Prostate gland (tissue), 2 donors: ENCODE data around the gene HTR7. TPM values are rescaled to one million over a fixed set of nuclear protein-coding genes. Genes with fewer than 3 reads are reported as not detected.

Experiments
- DNase-seq: peaks from one replicate; pipeline ENCODE4 v3.0.0-alpha.2; 2019; ENCODE audit warnings: low spot score
- H3K27ac ChIP-seq, 2 donors: fragments of 200-600 bp; sonication (generic); 2 replicates each; pipeline ENCODE4 v1.5.1; 2017 to 2019
- H3K27me3 ChIP-seq: fragments of 200-600 bp; sonication (generic); replicated peaks from 2 replicates; pipeline ENCODE4 v1.5.1; 2019; ENCODE audit not compliant: insufficient read depth
- H3K36me3 ChIP-seq, 2 donors: fragments of 200-600 bp; sonication (generic); 1 replicate in 1 of 2; 2 replicates in 1 of 2; pipeline versions ENCODE4 v1.5.1 to v1.8.1; 2017 to 2019
- H3K4me1 ChIP-seq: fragments of 200-600 bp; sonication (generic); replicated peaks from 2 replicates; pipeline ENCODE4 v1.5.1; 2019
- H3K4me3 ChIP-seq, 2 donors: fragments of 200-600 bp; sonication (generic); 2 replicates each; pipeline ENCODE4 v1.5.1; 2017 to 2019
- H3K9me3 ChIP-seq: fragments of 200-600 bp; sonication (generic); 2 replicates; pipeline ENCODE4 v1.5.1; 2017
- POLR2A ChIP-seq: fragments of 450-650 bp; IDR thresholded peaks from one replicate; pipeline ENCODE4 v1.6.1; 2016; ENCODE audit warnings: antibody characterized with exemption, mild to moderate bottlenecking
- POLR2AphosphoS5 ChIP-seq: sonication (generic); formaldehyde crosslinking; IDR thresholded peaks from one replicate; pipeline ENCODE4 v1.6.1; 2017; ENCODE audit warnings: antibody characterized with exemption
- WGBS: methylation state at CpG from one replicate; pipeline ENCODE4 v1.1.5; 2018; 5-methylcytosine and 5-hydroxymethylcytosine counted together
- intact Hi-C: fragments of 100-400 bp; cut with DNase I; formaldehyde crosslinking; loops from one replicate; pipeline ENCODE4 v1.14.2; 2022
- total RNA-seq, 2 donors: library from RNA; depleted of rRNA; stranded (reverse); fragments of >200 nt; gene quantifications; one replicate each; pipeline ENCODE4 v1.1.0, GENCODE V29; 2016
- TF ChIP-seq, protein P1 (sequence below), 4 experiments: fragments of 200-600 bp in 2 of 4; fragments of 450-650 bp in 2 of 4; sonication (generic) in 2 of 4; IDR thresholded peaks; 1 replicate in 3 of 4; 2 replicates in 1 of 4; pipeline ENCODE4 v1.5.1; 2016 to 2019; ENCODE audit warnings: antibody characterized with exemption in 4 of 4, mild to moderate bottlenecking in 2 of 4, moderate library complexity in 2 of 4

The HTR7 gene
- total RNA-seq, 2 donors from 2014 or later, result 0.77 to 3.5 TPM

DNA sequence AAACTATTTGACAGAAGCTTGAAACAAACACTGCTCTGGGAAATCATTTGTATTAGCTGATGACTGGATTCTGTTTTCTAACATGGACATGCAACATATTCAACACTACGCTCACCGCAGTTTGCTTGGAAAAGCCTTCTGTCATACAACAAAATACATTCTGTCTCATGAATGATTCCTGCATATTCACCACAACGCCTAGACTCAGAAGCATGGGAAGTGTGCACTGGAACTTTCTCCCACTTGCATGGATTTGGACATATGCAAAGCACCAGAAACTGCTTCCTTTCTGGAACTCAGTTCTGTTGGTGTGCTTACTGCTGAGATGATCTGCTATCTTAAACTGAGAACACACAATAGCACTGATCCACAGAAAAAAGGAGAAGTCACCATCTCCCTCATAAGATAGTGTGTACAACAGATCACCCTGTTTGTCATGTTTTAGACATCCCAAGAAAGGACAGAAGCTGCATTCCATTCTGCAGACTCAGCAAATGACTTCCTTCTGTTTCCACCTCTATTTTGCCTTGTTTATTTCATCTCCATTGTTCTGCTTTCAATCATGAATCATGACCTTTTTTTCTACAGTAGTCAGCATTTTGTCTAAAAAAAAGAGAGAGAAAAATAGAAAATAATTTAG lies 115.8 kb downstream of the HTR7 start:
- TF ChIP-seq POLR2A, result no peak
- TF ChIP-seq, protein P1, sequence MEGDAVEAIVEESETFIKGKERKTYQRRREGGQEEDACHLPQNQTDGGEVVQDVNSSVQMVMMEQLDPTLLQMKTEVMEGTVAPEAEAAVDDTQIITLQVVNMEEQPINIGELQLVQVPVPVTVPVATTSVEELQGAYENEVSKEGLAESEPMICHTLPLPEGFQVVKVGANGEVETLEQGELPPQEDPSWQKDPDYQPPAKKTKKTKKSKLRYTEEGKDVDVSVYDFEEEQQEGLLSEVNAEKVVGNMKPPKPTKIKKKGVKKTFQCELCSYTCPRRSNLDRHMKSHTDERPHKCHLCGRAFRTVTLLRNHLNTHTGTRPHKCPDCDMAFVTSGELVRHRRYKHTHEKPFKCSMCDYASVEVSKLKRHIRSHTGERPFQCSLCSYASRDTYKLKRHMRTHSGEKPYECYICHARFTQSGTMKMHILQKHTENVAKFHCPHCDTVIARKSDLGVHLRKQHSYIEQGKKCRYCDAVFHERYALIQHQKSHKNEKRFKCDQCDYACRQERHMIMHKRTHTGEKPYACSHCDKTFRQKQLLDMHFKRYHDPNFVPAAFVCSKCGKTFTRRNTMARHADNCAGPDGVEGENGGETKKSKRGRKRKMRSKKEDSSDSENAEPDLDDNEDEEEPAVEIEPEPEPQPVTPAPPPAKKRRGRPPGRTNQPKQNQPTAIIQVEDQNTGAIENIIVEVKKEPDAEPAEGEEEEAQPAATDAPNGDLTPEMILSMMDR (IDR thresholded peaks at IDR 0.05), result no peak
- TF ChIP-seq POLR2AphosphoS5, result no peak
- 92% methylated on average over 3 of the region's 3 CpGs for WGBS
- Histone ChIP-seq H3K27ac (no peak overlapping the region), H3K27me3 (no peaks in the 10 kb centered on the region), H3K4me3 (no peak overlapping the region), H3K4me1 (no peaks in the 10 kb centered on the region), H3K9me3 (no peaks in the 10 kb centered on the region), H3K36me3 (no peaks in the 10 kb centered on the region)
- no peak for DNase-seq
- intact Hi-C loops, result no loop called here

DNA sequence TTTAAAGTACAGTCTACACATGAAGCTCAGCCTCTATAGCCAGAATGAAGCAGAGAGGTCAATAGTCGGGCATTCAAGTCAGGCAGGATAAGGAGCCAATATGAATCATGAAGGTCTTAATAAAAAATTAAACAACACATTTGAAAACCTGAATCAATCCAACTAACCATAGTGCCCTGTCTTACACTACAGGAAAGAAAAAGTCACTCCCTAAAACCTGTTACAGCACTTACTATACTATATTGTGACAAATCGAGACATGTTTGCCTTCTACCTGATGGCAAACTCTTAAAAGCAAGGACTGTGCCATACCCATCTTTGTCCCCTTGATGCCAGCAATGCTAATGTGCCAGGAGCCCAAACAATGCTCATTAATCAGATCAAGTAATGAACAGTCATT lies 117.6 kb downstream of the HTR7 start:
- H3K4me3 ChIP-seq, result no peak overlapping the region
- no peaks in the 10 kb centered on the region for H3K9me3 ChIP-seq
- no peak for DNase-seq
- no peak overlapping the region for H3K27ac ChIP-seq
- WGBS, result 53% methylated on average over 2 of the region's 2 CpGs
- H3K36me3 ChIP-seq, result no peaks in the 10 kb centered on the region
- TF ChIP-seq, protein P1 (IDR thresholded peaks at IDR 0.05), result no peak
- TF ChIP-seq POLR2AphosphoS5, result no peak
- no peak for TF ChIP-seq POLR2A
- intact Hi-C loops, result no loop called here
- no peaks in the 10 kb centered on the region for H3K27me3 ChIP-seq
- no peaks in the 10 kb centered on the region for H3K4me1 ChIP-seq

DNA sequence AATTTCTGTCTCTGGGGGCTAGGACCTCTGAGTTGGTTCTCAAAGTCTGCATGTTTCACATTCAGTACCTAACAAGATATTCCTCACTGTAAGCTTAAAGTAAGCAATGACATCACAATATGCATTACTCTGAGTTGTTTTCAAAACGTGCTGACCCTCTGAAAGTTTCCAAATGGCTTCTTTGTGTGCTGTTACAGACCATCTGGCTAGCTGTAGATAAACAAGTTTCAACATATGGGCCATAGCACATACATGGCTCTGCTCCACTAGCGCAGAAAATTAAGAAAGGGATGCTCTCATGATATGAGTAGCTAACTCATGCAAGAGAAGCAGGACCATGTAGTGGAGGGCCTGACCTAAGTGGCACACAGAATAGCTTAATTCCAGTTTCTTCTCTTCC lies 119.0 kb downstream of the HTR7 start:
- Histone ChIP-seq H3K9me3 (no peaks in the 10 kb centered on the region), H3K27ac (no peak overlapping the region), H3K27me3 (no peaks in the 10 kb centered on the region), H3K4me3 (no peak overlapping the region), H3K36me3 (no peaks in the 10 kb centered on the region), H3K4me1 (no peaks in the 10 kb centered on the region)
- WGBS, result 54% methylated on average over 2 of the region's 2 CpGs
- TF ChIP-seq POLR2AphosphoS5 (no peak), POLR2A (no peak)
- TF ChIP-seq, protein P1 (IDR thresholded peaks at IDR 0.05), result no peak
- intact Hi-C loops, result no loop called here
- DNase-seq, result no peak

DNA sequence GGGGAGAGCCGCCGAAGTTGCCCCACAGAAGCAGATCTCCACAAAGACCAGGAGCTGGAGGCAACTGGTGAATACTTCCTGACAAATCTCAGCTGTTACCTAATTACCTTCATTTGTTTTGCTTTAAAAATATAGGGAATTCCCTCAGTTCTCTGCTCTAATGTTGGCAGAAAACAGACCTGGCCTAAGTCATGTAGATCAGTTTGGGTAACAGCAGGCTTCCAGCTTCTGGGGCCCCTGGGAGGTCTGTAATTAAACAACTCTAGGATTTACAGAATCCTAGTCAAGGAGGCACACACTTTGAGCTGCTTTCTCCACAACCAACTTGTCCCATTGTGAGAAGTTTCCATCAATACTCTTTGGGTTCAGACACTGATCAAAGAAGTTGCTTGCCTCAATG lies 123.4 kb downstream of the HTR7 start:
- H3K27ac ChIP-seq, result no peak overlapping the region
- no peaks in the 10 kb centered on the region for H3K9me3 ChIP-seq
- H3K36me3 ChIP-seq, result no peaks in the 10 kb centered on the region
- WGBS, result 59% methylated on average over 2 of the region's 2 CpGs
- H3K4me1 ChIP-seq, result no peaks in the 10 kb centered on the region
- H3K27me3 ChIP-seq, result no peaks in the 10 kb centered on the region
- intact Hi-C loops, result no loop called here
- H3K4me3 ChIP-seq, result no peak overlapping the region
- no peak for DNase-seq
- TF ChIP-seq, protein P1 (IDR thresholded peaks at IDR 0.05), result no peak
- TF ChIP-seq POLR2A (no peak), POLR2AphosphoS5 (no peak)

DNA sequence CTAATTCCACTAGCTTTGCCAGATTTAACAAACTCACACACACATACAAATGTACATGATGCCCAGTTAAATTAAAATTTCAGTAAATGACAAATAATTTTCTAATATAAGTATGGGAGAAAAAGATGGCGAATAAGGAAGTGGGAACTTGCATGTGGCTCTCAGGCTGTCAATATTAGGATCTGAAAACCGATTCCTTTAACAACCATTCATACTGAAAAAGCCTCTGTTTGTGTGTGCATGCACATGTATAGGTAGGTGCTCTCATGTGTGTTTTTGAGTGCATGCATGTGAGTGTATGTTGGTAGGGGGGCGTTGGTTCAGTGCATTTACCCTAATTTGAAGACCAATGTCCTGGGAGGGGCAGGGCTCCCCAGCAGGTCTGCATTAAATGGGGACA lies 125.3 kb downstream of the HTR7 start:
- no peak for DNase-seq
- no peaks in the 10 kb centered on the region for H3K4me1 ChIP-seq
- H3K4me3 ChIP-seq, result no peak overlapping the region
- no peaks in the 10 kb centered on the region for H3K27me3 ChIP-seq
- intact Hi-C loops, result no loop called here
- H3K27ac ChIP-seq, result no peak overlapping the region
- 82% methylated on average over 3 of the region's 3 CpGs for WGBS
- H3K36me3 ChIP-seq, result no peaks in the 10 kb centered on the region
- TF ChIP-seq, protein P1 (IDR thresholded peaks at IDR 0.05), result no peak
- no peak for TF ChIP-seq POLR2A
- H3K9me3 ChIP-seq, result no peaks in the 10 kb centered on the region
